NT2/D1 (cell line): ENCODE measurements around the gene MAPK7.

Experiments
- DNase-seq: peaks from one replicate; pipeline ENCODE4 v3.0.0-alpha.2; 2011; ENCODE audit warnings: low read depth, low spot score
- H3K27me3 ChIP-seq: 2 replicates; pipeline ENCODE4 v1.6.0; 2011; ENCODE audit warnings: mild to moderate bottlenecking; ENCODE audit not compliant: insufficient read length, insufficient read depth
- H3K36me3 ChIP-seq: 2 replicates; pipeline ENCODE4 v1.6.1; 2011; ENCODE audit warnings: mild to moderate bottlenecking, low read length, mixed read lengths; ENCODE audit not compliant: insufficient read depth, insufficient read length
- H3K4me1 ChIP-seq: 2 replicates; pipeline ENCODE4 v1.5.1; 2011; ENCODE audit not compliant: insufficient read depth, insufficient read length
- H3K4me3 ChIP-seq: 2 replicates; pipeline ENCODE4 v1.5.1; 2011; ENCODE audit warnings: low read depth; ENCODE audit not compliant: insufficient read length
- H3K9ac ChIP-seq: 2 replicates; pipeline ENCODE4 v1.6.0; 2011; ENCODE audit warnings: low read depth; ENCODE audit not compliant: insufficient read length
- H3K9me3 ChIP-seq: 2 replicates; pipeline ENCODE4 v1.5.1; 2011; ENCODE audit warnings: mild to moderate bottlenecking, low read length; ENCODE audit not compliant: insufficient read depth
- SUZ12 ChIP-seq: IDR thresholded peaks from 2 replicates; pipeline ENCODE4 v1.6.1; 2011; ENCODE audit not compliant: insufficient read length, insufficient read depth; ENCODE audit errors: extremely low read depth
- YY1 ChIP-seq: IDR thresholded peaks from 2 replicates; pipeline ENCODE4 v1.6.1; 2011; ENCODE audit not compliant: insufficient read length, insufficient read depth
- ZNF274 ChIP-seq: IDR thresholded peaks from 2 replicates; pipeline ENCODE4 v1.6.1; 2011; ENCODE audit warnings: mild to moderate bottlenecking, low read depth, low read length

Gene MAPK7

GRCh38 chr17:19401321-19402010, 23.2 kb downstream of the MAPK7 start:
- Histone ChIP-seq H3K4me3 (no peak overlapping the region), H3K9ac (no peak overlapping the region), H3K27me3 (no peaks in the 10 kb centered on the region), H3K4me1 (peaks cover 6% of the 10 kb centered on the region), H3K9me3 (no peaks in the 10 kb centered on the region), H3K36me3 (no peaks in the 10 kb centered on the region)
- DNase-seq, result no peak
- no peak for TF ChIP-seq ZNF274
- no peak for TF ChIP-seq SUZ12
- no peak for TF ChIP-seq YY1

- Histone ChIP-seq H3K4me1 (peaks cover 6% of the 10 kb centered on the region), H3K9me3 (no peaks in the 10 kb centered on the region), H3K9ac (no peak overlapping the region), H3K4me3 (no peak overlapping the region), H3K36me3 (no peaks in the 10 kb centered on the region), H3K27me3 (no peaks in the 10 kb centered on the region)
- no peak for DNase-seq
- TF ChIP-seq YY1 (no peak), SUZ12 (no peak), ZNF274 (no peak)
Observed at GRCh38 chr17:19402171-19402570, 23.9 kb downstream of the MAPK7 start.

DNA sequence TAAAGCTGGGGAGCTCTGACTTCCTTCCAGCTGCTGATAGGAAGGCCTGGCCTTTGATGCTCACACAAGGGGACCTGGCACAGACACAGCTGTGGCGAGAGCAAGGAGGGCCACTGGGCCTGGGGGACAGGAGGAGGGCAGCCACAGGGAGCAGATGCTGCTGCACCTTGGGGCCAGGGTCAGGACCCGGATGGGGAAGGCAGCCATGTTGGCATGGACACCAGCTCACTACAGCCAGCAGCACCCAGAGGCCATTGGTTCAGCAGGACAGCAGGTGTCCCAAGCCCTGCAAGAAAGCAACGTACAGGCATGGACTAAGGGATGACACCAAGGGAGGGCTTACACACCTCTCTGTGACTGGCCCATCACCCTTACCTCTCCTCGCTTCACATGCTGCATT, 24.7 kb downstream of the MAPK7 start:
- no peak for TF ChIP-seq SUZ12
- no peak for TF ChIP-seq YY1
- no peak for TF ChIP-seq ZNF274
- Histone ChIP-seq H3K9me3 (no peaks in the 10 kb centered on the region), H3K27me3 (no peaks in the 10 kb centered on the region), H3K4me3 (no peak overlapping the region), H3K9ac (no peak overlapping the region), H3K36me3 (no peaks in the 10 kb centered on the region), H3K4me1 (peaks cover 10% of the 10 kb centered on the region)
- DNase-seq, result no peak

- Histone ChIP-seq H3K9me3 (no peaks in the 10 kb centered on the region), H3K36me3 (no peaks in the 10 kb centered on the region)
- TF ChIP-seq SUZ12 (no peak), ZNF274 (no peak), YY1 (no peak)
Observed at GRCh38 chr17:19404264-19404663, 26.0 kb downstream of the MAPK7 start.

GRCh38 chr17:19405114-19405513, 26.8 kb downstream of the MAPK7 start:
- no peak overlapping the region for H3K4me3 ChIP-seq
- H3K36me3 ChIP-seq, result no peaks in the 10 kb centered on the region
- H3K9me3 ChIP-seq, result no peaks in the 10 kb centered on the region
- TF ChIP-seq YY1 (no peak), SUZ12 (no peak), ZNF274 (no peak)
- no peak overlapping the region for H3K9ac ChIP-seq
- DNase-seq, result no peak
- peaks cover 9% of the 10 kb centered on the region for H3K4me1 ChIP-seq
- H3K27me3 ChIP-seq, result no peaks in the 10 kb centered on the region

More at GRCh38 chr17:19404264-19404663, 26.0 kb downstream of the MAPK7 start:
- DNase-seq, result no peak
- no peak overlapping the region for H3K9ac ChIP-seq
- peaks cover 5% of the 10 kb centered on the region for H3K4me1 ChIP-seq
- no peak overlapping the region for H3K4me3 ChIP-seq
- H3K27me3 ChIP-seq, result no peaks in the 10 kb centered on the region

DNA sequence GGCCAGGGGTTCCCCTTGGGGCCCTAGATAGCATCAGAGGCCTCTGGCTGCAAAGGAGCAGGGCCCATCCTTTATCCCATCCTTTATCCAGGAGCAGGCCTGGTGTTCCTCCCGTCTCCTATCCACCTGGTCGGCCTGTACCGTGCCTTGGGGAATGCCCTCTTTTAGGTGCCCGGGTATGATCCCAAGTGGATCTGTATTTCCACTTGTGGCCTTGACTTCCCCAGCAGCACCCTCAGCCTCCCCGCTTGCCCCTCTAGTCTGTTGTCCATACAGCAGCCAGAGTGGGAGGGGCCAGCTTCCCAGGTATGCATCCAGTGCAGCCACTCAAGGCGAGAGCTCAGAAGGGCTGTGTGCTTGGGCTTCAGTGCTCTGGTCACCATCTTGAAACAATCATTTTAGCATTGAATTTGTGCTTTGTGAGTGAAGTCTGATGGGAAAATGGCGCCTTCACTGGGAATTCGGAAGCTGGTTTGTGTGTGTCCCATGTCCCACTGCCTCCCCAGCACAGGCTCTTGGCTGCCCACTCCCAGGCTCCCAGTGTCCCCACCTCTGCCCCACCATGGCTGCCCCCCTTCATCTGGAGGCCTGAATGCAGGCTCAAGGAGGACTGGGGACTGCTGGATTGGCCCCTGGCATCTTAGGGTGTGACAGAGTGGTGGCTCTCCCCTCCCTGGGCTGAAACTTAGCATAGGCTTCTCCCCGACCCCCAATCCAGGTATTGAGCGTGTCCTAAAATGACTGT, 29.5 kb downstream of the MAPK7 start:
- no peaks in the 10 kb centered on the region for H3K36me3 ChIP-seq
- no peaks in the 10 kb centered on the region for H3K27me3 ChIP-seq
- no peak overlapping the region for H3K9ac ChIP-seq
- no peaks in the 10 kb centered on the region for H3K9me3 ChIP-seq
- DNase-seq, result no peak
- no peak for TF ChIP-seq YY1
- TF ChIP-seq SUZ12, result no peak
- TF ChIP-seq ZNF274, result no peak
- H3K4me3 ChIP-seq, result no peak overlapping the region
- H3K4me1 ChIP-seq, result peaks cover 28% of the 10 kb centered on the region

GRCh38 chr17:19408346-19408710, 30.0 kb downstream of the MAPK7 start:
- Histone ChIP-seq H3K4me1 (peaks cover 29% of the 10 kb centered on the region), H3K36me3 (no peaks in the 10 kb centered on the region), H3K4me3 (no peak overlapping the region), H3K9me3 (no peaks in the 10 kb centered on the region), H3K27me3 (no peaks in the 10 kb centered on the region), H3K9ac (no peak overlapping the region)
- TF ChIP-seq ZNF274, result no peak
- TF ChIP-seq YY1, result no peak
- no peak for TF ChIP-seq SUZ12
- no peak for DNase-seq
